ENCODE results near the gene CLIP2. TPM values are rescaled to one million over a fixed set of nuclear protein-coding genes. Genes with fewer than 3 reads are reported as not detected.
"Not testable (repeated sequence)": the region's sequence is repeated elsewhere in the genome, so short reads cannot be mapped to it uniquely, and the experiment has no call there.

CLIP2 gene
- total RNA-seq, 1 experiment from 2014 or later, result 37.9 TPM

DNA sequence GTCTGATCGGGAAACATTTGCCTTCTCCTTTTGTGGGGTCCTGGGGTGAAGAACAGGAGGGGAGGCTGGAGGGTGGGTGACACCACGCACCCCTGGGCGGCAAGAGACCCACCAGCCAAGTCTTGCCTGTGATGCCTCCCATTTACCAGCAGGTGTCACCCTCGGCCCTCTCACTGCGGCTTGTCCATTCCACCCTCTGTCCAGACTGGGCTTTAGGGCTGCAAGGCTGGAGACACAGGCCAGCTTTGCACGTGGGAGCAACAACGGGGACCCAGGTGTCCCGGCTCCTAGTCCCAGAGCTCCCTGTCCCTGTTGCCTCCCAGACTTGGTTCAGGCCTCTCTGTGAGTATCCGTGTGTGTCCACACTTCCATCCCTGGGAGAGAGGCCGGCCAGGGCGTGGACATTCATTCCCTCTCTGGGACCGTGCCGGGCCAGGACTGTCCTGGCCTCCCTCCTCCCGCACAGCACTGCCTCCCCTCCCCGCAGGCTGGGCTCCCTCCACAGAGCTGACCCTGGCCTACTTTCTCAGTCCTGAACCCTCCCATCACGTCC, 128.3 kb downstream of the CLIP2 start:
- ChIA-PET POLR2A (ENCODE audit: unreplicated experiment) (no interaction called here), CTCF (interaction anchor here (0.6 kb wide), 2 partner anchors 219 to 252 kb away, joined by 3 to 4 read pairs; no protein-coding TSS in a partner anchor)
- Histone ChIP-seq H3K36me3 (ENCODE audit: low read depth) (no peaks in the 10 kb centered on the region), H3K9me2 (ENCODE audit: insufficient read depth) (no peaks in the 10 kb centered on the region), H3K4me1 (replicated peaks; ENCODE audit: insufficient read depth) (no peaks in the 10 kb centered on the region), H2AFZ (no peak overlapping the region), H4K20me1 (ENCODE audit: insufficient read depth) (no peaks in the 10 kb centered on the region), H3K4me2 (no peak overlapping the region), H3K4me3 (no peak overlapping the region), H3K79me2 (ENCODE audit: low read depth) (no peaks in the 10 kb centered on the region), H3K27ac (no peak overlapping the region), H3K9me3 (ENCODE audit: insufficient read depth, low read depth) (no peaks in the 10 kb centered on the region), H3K27me3 (ENCODE audit: insufficient read depth, low read depth) (no peaks in the 10 kb centered on the region), H3F3A (ENCODE audit: insufficient read depth, low read depth) (peaks cover 13% of the 10 kb centered on the region; the same call in 1 of the 2 replicates)
- intact Hi-C loops (cut with micrococcal nuclease; ENCODE audit: unreplicated experiment), result loop anchor here (2.0 to 10.0 kb wide), 5 partner anchors 57 to 629 kb away; partner anchors contain the start of gene GTF2I
- TF ChIP-seq, protein P1, sequence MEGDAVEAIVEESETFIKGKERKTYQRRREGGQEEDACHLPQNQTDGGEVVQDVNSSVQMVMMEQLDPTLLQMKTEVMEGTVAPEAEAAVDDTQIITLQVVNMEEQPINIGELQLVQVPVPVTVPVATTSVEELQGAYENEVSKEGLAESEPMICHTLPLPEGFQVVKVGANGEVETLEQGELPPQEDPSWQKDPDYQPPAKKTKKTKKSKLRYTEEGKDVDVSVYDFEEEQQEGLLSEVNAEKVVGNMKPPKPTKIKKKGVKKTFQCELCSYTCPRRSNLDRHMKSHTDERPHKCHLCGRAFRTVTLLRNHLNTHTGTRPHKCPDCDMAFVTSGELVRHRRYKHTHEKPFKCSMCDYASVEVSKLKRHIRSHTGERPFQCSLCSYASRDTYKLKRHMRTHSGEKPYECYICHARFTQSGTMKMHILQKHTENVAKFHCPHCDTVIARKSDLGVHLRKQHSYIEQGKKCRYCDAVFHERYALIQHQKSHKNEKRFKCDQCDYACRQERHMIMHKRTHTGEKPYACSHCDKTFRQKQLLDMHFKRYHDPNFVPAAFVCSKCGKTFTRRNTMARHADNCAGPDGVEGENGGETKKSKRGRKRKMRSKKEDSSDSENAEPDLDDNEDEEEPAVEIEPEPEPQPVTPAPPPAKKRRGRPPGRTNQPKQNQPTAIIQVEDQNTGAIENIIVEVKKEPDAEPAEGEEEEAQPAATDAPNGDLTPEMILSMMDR (conservative IDR thresholded peaks at IDR 0.05), result peak; percentile 96
- no peak for TF ChIP-seq EZH2 (IDR thresholded peaks at IDR 0.05; ENCODE audit: low read depth)
- no TSS peak for BruUV-seq (replicated peaks)
- peak; percentile 44 to 75 for DNase-seq

DNA sequence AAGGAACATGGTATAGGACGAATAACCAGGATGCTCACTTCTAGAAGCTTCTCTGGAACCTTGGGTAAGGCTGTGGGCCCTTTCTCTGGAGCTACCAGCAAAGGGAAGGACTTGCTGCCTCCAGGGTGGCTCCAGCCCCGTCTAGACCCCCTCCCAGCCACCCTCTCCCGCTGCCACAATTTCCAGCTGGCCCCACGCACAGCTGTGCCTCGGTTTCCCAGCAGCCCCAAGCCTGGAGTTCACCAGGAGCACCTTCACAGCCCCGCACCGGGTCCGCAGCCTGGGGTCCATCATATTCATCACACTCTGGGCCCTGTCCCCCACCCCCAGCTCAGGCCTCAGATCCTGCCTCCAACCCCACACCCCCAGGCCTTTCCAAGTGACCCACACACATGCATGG, 128.9 kb downstream of the CLIP2 start:
- Histone ChIP-seq H3K4me2 (no peak overlapping the region), H3K4me1 (replicated peaks; ENCODE audit: insufficient read depth) (no peaks in the 10 kb centered on the region), H3K27ac (no peak overlapping the region), H3F3A (ENCODE audit: insufficient read depth, low read depth) (peaks cover 13% of the 10 kb centered on the region; the same call in 1 of the 2 replicates), H3K9me2 (ENCODE audit: insufficient read depth) (no peaks in the 10 kb centered on the region), H4K20me1 (ENCODE audit: insufficient read depth) (no peaks in the 10 kb centered on the region), H3K27me3 (ENCODE audit: insufficient read depth, low read depth) (no peaks in the 10 kb centered on the region), H3K79me2 (ENCODE audit: low read depth) (no peaks in the 10 kb centered on the region), H3K9me3 (ENCODE audit: insufficient read depth, low read depth) (no peaks in the 10 kb centered on the region), H3K36me3 (ENCODE audit: low read depth) (no peaks in the 10 kb centered on the region), H3K4me3 (no peak overlapping the region), H2AFZ (no peak overlapping the region)
- intact Hi-C loops (cut with micrococcal nuclease; ENCODE audit: unreplicated experiment), result loop anchor here (10.0 kb wide), 1 partner anchor 57 kb away; no protein-coding TSS in a partner anchor
- ChIA-PET CTCF (interaction anchor here (0.6 kb wide), 2 partner anchors 218 to 252 kb away, joined by 3 to 4 read pairs; no protein-coding TSS in a partner anchor), POLR2A (ENCODE audit: unreplicated experiment) (no interaction called here)
- no TSS peak for BruUV-seq (replicated peaks)
- TF ChIP-seq, protein P1 (conservative IDR thresholded peaks at IDR 0.05), result no peak
- no peak for TF ChIP-seq EZH2 (IDR thresholded peaks at IDR 0.05; ENCODE audit: low read depth)
- DNase-seq, result no peak

DNA sequence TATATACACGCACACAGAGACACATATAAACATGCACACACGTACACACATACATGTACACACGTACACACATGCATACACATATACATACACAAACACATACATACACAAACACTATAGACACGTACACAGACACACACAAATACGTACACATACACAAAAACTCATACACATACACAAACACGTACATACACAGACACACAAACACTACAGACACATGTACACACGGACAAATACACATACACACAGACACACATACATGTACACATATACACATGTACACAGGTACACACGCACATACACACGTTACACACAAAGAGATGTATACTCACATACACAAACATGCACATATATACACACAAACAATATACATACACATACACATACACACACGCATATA, 129.3 kb downstream of the CLIP2 start:
- H3K4me3 ChIP-seq, result no peak overlapping the region
- DNase-seq, result no peak
- intact Hi-C loops (cut with micrococcal nuclease; ENCODE audit: unreplicated experiment), result loop anchor here (10.0 kb wide), 1 partner anchor 56 kb away; no protein-coding TSS in a partner anchor
- ChIA-PET CTCF (no interaction called here), POLR2A (ENCODE audit: unreplicated experiment) (no interaction called here)
- H3K36me3 ChIP-seq (ENCODE audit: low read depth), result no peaks in the 10 kb centered on the region
- H2AFZ ChIP-seq, result no peak overlapping the region
- no peaks in the 10 kb centered on the region for H3K9me2 ChIP-seq (ENCODE audit: insufficient read depth)
- peaks cover 13% of the 10 kb centered on the region; the same call in 1 of the 2 replicates for H3F3A ChIP-seq (ENCODE audit: insufficient read depth, low read depth)
- H3K4me1 ChIP-seq (replicated peaks; ENCODE audit: insufficient read depth), result no peaks in the 10 kb centered on the region
- H3K27ac ChIP-seq, result no peak overlapping the region
- H4K20me1 ChIP-seq (ENCODE audit: insufficient read depth), result no peaks in the 10 kb centered on the region
- no peak for TF ChIP-seq EZH2 (IDR thresholded peaks at IDR 0.05; ENCODE audit: low read depth)
- TF ChIP-seq, protein P1 (conservative IDR thresholded peaks at IDR 0.05), result no peak
- H3K9me3 ChIP-seq (ENCODE audit: insufficient read depth, low read depth), result no peaks in the 10 kb centered on the region
- no peak overlapping the region for H3K4me2 ChIP-seq
- H3K79me2 ChIP-seq (ENCODE audit: low read depth), result no peaks in the 10 kb centered on the region
- H3K27me3 ChIP-seq (ENCODE audit: insufficient read depth, low read depth), result no peaks in the 10 kb centered on the region
- BruUV-seq (replicated peaks), result no TSS peak

DNA sequence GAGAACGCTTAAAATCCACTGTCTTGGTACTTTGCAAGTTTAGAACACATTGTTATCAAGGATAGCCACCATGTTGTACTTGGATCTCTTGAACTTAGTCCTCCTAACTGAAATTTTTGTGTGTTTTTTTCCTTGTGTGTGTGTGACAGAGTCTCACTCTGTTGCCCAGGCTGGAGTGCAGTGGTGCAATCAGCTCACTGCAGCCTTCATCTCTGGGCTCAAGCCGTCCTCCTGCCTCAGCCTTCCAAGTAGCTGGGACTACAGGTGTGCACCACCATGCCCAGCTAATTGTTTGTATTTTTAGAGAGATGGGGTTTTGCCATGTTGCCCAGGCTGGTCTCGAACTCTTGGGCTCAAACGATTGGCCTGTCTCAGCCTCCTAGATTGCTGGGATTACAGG, 130.0 kb downstream of the CLIP2 start:
- H3K4me1 ChIP-seq (replicated peaks; ENCODE audit: insufficient read depth); H3K36me3 ChIP-seq (ENCODE audit: low read depth); DNase-seq; H3K27ac ChIP-seq; H3K9me2 ChIP-seq (ENCODE audit: insufficient read depth); H3K4me3 ChIP-seq; BruUV-seq (replicated peaks); H3K27me3 ChIP-seq (ENCODE audit: insufficient read depth, low read depth); H3K4me2 ChIP-seq; H3K9me3 ChIP-seq (ENCODE audit: insufficient read depth, low read depth); H4K20me1 ChIP-seq (ENCODE audit: insufficient read depth); H2AFZ ChIP-seq; H3K79me2 ChIP-seq (ENCODE audit: low read depth); POLR2A ChIA-PET (ENCODE audit: unreplicated experiment): not testable (repeated sequence)
- peaks cover 13% of the 10 kb centered on the region; the same call in 1 of the 2 replicates for H3F3A ChIP-seq (ENCODE audit: insufficient read depth, low read depth)
- intact Hi-C loops (cut with micrococcal nuclease; ENCODE audit: unreplicated experiment), result loop anchor here (10.0 kb wide), 1 partner anchor 56 kb away; no protein-coding TSS in a partner anchor
- CTCF ChIA-PET, result interaction anchor here (0.6 kb wide), 1 partner anchor 626 kb away, joined by 3 read pairs; no protein-coding TSS in a partner anchor

Measured in PC-9 (cell line).